ENCODE data around the gene LRRK2. TPM values are rescaled to one million over a fixed set of nuclear protein-coding genes. Genes with fewer than 3 reads are reported as not detected.
"Not testable (repeated sequence)": the region's sequence is repeated elsewhere in the genome, so short reads cannot be mapped to it uniquely, and the experiment has no call there.

Gene LRRK2
- total RNA-seq, 1 experiment from 2014 or later: 0.33 TPM

GRCh38 chr12:40238979-40239378, 14.2 kb downstream of the LRRK2 start:
- H3K9me2 ChIP-seq (replicated peaks; ENCODE audit: low read length): no peaks in the 10 kb centered on the region
- POLR2A ChIA-PET (ENCODE audit: unreplicated experiment): no interaction called here
- intact Hi-C loops (cut with micrococcal nuclease): no loop called here
- DNase-seq (no peak), ATAC-seq (no peak)
- H3K79me2 ChIP-seq (ENCODE audit: low read length): no peaks in the 10 kb centered on the region
- TF ChIP-seq EZH2 (IDR thresholded peaks at IDR 0.05; ENCODE audit: low read length, unreplicated experiment) (no peak), EZH2phosphoT487 (IDR thresholded peaks at IDR 0.05; ENCODE audit: borderline replicate concordance, low read length) (no peak), CTCF (conservative IDR thresholded peaks at IDR 0.05; ENCODE audit: low read depth, low read length) (no peak)
- CTCF ChIA-PET: no interaction called here
- H3K4me1 ChIP-seq (ENCODE audit: insufficient read depth, low read length): no peaks in the 10 kb centered on the region
- H4K20me1 ChIP-seq (ENCODE audit: low read length): no peaks in the 10 kb centered on the region
- H3K9ac ChIP-seq (ENCODE audit: low read length): no peak overlapping the region
- no peaks in the 10 kb centered on the region for H3K36me3 ChIP-seq (ENCODE audit: low read depth, low read length)
- H3K27ac ChIP-seq (ENCODE audit: low read length): no peak overlapping the region
- no TSS peak for BruUV-seq (replicated peaks)
- no peak overlapping the region for H3K4me3 ChIP-seq (ENCODE audit: low read length)
- no peaks in the 10 kb centered on the region for H3F3A ChIP-seq (ENCODE audit: low read length, unreplicated experiment)
- no peaks in the 10 kb centered on the region for H3K9me3 ChIP-seq (ENCODE audit: low read length)
- H3K4me2 ChIP-seq (ENCODE audit: low read length): no peak overlapping the region
- H3K27me3 ChIP-seq (ENCODE audit: low read length): no peaks in the 10 kb centered on the region
- no peak overlapping the region for H2AFZ ChIP-seq (ENCODE audit: low read length)

- H3F3A ChIP-seq (ENCODE audit: low read length, unreplicated experiment): no peaks in the 10 kb centered on the region
- no peak overlapping the region for H3K4me3 ChIP-seq (ENCODE audit: low read length)
- no peak overlapping the region for H2AFZ ChIP-seq (ENCODE audit: low read length)
- no peak overlapping the region for H3K27ac ChIP-seq (ENCODE audit: low read length)
- H3K36me3 ChIP-seq (ENCODE audit: low read depth, low read length): no peaks in the 10 kb centered on the region
- H3K9me3 ChIP-seq (ENCODE audit: low read length): no peaks in the 10 kb centered on the region
- ChIA-PET CTCF (no interaction called here), POLR2A (ENCODE audit: unreplicated experiment) (no interaction called here)
- intact Hi-C loops (cut with micrococcal nuclease): no loop called here
- no peaks in the 10 kb centered on the region for H4K20me1 ChIP-seq (ENCODE audit: low read length)
- no TSS peak for BruUV-seq (replicated peaks)
- H3K27me3 ChIP-seq (ENCODE audit: low read length): no peaks in the 10 kb centered on the region
- DNase-seq (no peak), ATAC-seq (no peak)
- H3K9ac ChIP-seq (ENCODE audit: low read length): no peak overlapping the region
- H3K4me2 ChIP-seq (ENCODE audit: low read length): no peak overlapping the region
- H3K9me2 ChIP-seq (replicated peaks; ENCODE audit: low read length): no peaks in the 10 kb centered on the region
- TF ChIP-seq CTCF (conservative IDR thresholded peaks at IDR 0.05; ENCODE audit: low read depth, low read length) (no peak), EZH2 (IDR thresholded peaks at IDR 0.05; ENCODE audit: low read length, unreplicated experiment) (no peak), EZH2phosphoT487 (IDR thresholded peaks at IDR 0.05; ENCODE audit: borderline replicate concordance, low read length) (no peak)
- no peaks in the 10 kb centered on the region for H3K4me1 ChIP-seq (ENCODE audit: insufficient read depth, low read length)
- no peaks in the 10 kb centered on the region for H3K79me2 ChIP-seq (ENCODE audit: low read length)
Observed at GRCh38 chr12:40240779-40241178, 16.0 kb downstream of the LRRK2 start.

- no peak overlapping the region for H3K4me2 ChIP-seq (ENCODE audit: low read length)
- H3F3A ChIP-seq (ENCODE audit: low read length, unreplicated experiment): no peaks in the 10 kb centered on the region
- H3K27ac ChIP-seq (ENCODE audit: low read length): no peak overlapping the region
- intact Hi-C loops (cut with micrococcal nuclease): no loop called here
- H3K4me3 ChIP-seq (ENCODE audit: low read length): no peak overlapping the region
- H3K79me2 ChIP-seq (ENCODE audit: low read length): no peaks in the 10 kb centered on the region
- no peaks in the 10 kb centered on the region for H3K9me3 ChIP-seq (ENCODE audit: low read length)
- no peak overlapping the region for H3K9ac ChIP-seq (ENCODE audit: low read length)
- TF ChIP-seq EZH2 (IDR thresholded peaks at IDR 0.05; ENCODE audit: low read length, unreplicated experiment) (no peak), CTCF (conservative IDR thresholded peaks at IDR 0.05; ENCODE audit: low read depth, low read length) (no peak), EZH2phosphoT487 (IDR thresholded peaks at IDR 0.05; ENCODE audit: borderline replicate concordance, low read length) (no peak)
- H3K4me1 ChIP-seq (ENCODE audit: insufficient read depth, low read length): no peaks in the 10 kb centered on the region
- no peaks in the 10 kb centered on the region for H4K20me1 ChIP-seq (ENCODE audit: low read length)
- no peaks in the 10 kb centered on the region for H3K9me2 ChIP-seq (replicated peaks; ENCODE audit: low read length)
- no TSS peak for BruUV-seq (replicated peaks)
- no peaks in the 10 kb centered on the region for H3K36me3 ChIP-seq (ENCODE audit: low read depth, low read length)
- no peaks in the 10 kb centered on the region for H3K27me3 ChIP-seq (ENCODE audit: low read length)
- no peak for ATAC-seq
- ChIA-PET CTCF (no interaction called here), POLR2A (ENCODE audit: unreplicated experiment) (no interaction called here)
- DNase-seq: no peak
- H2AFZ ChIP-seq (ENCODE audit: low read length): no peak overlapping the region
Observed at GRCh38 chr12:40241741-40242140, 16.9 kb downstream of the LRRK2 start.

GRCh38 chr12:40244526-40245156, 19.8 kb downstream of the LRRK2 start:
- ATAC-seq; H3K4me3 ChIP-seq (ENCODE audit: low read length); H4K20me1 ChIP-seq (ENCODE audit: low read length); CTCF ChIA-PET; H2AFZ ChIP-seq (ENCODE audit: low read length); intact Hi-C loops (cut with micrococcal nuclease); BruUV-seq (replicated peaks); H3K27ac ChIP-seq (ENCODE audit: low read length); H3K9me2 ChIP-seq (replicated peaks; ENCODE audit: low read length); POLR2A ChIA-PET (ENCODE audit: unreplicated experiment); DNase-seq; H3K36me3 ChIP-seq (ENCODE audit: low read depth, low read length); H3K27me3 ChIP-seq (ENCODE audit: low read length); H3K9ac ChIP-seq (ENCODE audit: low read length); H3K9me3 ChIP-seq (ENCODE audit: low read length); H3F3A ChIP-seq (ENCODE audit: low read length, unreplicated experiment); H3K4me2 ChIP-seq (ENCODE audit: low read length); H3K79me2 ChIP-seq (ENCODE audit: low read length); H3K4me1 ChIP-seq (ENCODE audit: insufficient read depth, low read length): not testable (repeated sequence)
